ENCODE results near the gene CNKSR3.
"Not testable (repeated sequence)": the region's sequence is repeated elsewhere in the genome, so short reads cannot be mapped to it uniquely, and the experiment has no call there.

Gene CNKSR3

DNA sequence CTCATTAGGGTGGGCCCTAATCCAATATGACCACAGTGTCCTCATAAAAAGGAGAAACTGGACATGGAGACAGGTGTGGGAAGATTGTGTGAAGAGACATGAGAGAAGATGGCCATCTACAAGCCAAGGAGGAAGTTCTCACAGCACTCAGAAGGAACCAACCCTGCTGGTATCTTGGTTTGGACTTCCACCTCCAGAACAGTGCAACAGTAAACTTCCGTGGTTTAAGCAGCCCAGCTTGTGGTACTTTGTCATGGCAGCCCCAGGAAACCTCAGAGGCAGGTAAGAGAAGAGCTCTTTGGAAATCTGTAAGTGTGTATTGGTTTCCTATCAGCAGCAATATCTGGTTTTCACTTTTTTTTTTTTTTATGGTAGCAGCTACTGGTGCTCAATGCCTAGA, 16.5 kb upstream of the CNKSR3 start:
- DNase-seq = no peak

DNA sequence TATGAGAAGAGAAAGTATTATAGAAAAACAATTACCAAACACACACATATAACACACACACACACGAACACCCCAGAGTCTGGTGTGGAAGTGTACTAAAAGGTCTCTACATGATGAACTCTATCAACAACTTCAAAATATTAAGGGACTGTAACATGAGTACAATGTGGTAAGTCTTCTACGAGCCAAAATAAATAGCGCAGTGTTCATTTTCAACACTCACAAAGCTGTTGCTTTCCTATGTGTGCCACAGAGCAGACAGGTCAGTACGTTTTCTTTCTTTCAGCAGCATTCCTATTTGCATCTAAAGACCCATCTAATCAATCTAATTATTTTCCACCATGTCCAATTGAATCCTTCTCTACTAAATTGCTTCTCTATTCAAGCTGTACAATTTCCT, 12.1 kb upstream of the CNKSR3 start:
- DNase-seq = no peak

DNA sequence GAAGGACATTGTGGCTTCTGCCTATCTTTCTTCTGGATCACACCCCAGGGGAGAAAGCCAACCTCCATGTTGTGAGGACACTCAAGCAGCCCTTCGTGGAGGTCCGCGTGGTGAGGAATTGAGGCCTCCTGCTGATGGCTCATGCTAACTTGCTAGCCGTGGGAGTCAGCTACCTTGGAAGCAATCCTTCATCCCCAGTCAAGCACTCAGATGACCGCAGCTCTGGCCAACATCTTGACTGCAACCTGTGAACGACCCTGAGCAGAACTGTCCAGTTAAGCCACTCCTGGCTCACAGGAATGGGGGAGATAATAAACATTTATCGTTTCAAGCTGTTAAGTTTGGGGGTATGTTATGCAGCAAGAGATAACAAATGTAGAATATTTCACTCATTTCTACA, 10.9 kb upstream of the CNKSR3 start:
- DNase-seq = no peak

DNA sequence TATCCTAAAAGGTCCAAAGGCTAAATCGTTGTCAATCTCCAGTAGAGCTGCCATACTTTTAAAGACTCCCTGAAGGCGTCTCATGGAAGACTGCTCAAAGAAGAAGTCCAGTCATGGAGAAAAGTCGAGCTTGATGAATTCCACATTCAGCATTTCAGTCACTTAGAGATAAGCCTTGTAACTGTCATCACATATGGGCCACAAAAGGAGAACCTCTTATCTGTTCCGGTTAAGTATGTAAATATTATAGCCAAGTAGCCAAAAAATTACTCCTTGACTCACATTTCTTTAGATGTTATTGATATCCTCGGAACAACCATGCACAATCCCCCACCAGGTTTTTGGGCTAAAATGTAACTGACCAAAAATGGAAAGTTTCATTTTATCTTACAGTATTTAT, 9.8 kb upstream of the CNKSR3 start:
- no peak for DNase-seq

DNA sequence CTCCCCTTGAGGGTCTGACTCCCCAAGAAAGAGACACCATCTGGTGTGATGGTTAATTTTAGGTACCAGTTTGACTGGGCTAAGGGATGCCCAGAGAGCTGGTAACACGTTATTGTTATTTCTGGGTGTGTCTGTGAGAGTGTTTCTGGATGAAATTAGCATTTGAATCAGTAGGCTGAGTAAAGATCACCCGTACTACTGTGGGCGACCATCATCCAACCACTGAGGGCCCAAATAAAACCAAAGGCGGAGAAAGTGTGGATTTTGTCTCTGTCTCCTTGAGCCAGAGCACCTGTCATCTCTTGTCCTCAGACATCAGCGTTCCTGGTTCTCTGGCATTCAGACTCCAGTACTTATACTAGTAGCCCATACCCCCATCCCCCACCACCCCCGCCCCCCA, 7.9 kb upstream of the CNKSR3 start:
- DNase-seq = no peak

DNA sequence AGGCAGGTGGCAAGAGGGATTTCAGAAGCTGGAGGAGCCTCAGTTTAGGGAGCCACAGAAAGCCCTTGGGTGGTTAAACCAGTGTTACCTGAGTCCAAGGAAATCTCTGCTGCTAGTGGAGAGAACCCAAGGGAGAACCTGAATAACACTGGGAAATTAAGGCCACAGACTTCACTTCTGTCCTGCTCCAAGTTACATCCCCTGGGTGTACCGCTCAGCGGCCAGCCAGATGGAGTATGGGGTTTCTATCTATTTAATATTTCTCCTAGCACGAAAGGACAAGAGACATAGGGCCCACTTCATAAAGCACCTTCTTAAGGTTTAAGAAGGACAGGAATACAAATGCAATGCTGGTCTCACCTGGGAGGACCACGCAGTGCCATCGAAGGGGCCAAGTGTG, 5.8 kb upstream of the CNKSR3 start:
- no peak for DNase-seq

DNA sequence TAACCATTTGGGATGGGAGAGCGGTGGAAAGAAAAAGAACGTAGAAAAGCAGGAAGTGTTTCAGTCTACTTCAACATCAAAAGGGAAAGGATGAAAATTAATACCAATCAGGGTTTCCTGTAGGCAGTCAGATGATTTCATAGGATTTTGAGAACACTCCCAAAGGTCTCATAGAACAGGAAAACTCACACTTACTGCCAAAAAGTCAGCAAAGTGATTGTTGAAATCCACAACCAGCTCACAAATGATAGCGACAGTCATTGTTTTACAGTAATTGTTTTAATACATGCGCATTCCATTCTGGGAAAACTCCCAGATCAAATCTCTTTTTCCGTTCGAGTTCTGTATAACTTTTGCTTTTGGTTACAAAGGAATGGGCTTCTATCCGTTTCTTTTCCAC, 5.3 kb upstream of the CNKSR3 start:
- DNase-seq = no peak

DNA sequence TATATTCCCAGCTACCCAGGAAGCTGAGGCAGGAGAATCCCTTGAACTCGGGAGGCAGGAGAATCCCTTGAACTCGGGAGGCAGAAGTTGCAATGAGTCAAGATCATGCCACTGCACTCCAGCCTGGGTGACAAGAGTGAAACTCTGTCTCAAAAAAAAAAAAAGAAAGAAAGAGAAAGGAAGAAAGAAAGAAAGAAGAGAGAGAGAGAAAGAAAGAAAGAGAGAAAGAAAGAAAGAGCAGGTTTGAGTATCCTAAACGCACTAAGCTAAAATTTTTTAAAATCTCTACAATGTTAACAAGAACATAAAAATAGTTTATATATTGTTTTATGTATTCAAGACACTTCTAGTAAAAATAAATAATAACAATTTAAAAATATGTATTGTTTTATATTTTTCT, 4.6 kb upstream of the CNKSR3 start:
- not testable (repeated sequence) for DNase-seq

DNA sequence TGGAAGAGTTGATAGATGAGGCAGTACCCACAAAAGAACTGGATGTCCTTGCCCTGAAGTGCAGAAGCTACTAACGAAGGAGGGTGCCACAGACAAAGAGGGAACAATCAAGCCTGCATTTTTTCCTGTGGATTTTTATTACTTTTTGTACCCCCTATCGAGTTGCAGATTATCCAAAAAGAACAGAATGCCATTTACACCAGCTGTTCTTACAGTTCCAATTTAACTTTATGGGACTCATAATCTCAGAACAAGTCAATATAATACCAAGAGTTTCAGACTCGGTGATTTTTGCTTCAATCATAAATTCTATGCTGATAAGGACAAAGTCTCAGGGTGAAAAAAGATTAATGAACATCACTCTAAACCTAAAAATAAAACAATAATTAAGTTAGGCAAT, 4.0 kb upstream of the CNKSR3 start:
- DNase-seq = no peak

DNA sequence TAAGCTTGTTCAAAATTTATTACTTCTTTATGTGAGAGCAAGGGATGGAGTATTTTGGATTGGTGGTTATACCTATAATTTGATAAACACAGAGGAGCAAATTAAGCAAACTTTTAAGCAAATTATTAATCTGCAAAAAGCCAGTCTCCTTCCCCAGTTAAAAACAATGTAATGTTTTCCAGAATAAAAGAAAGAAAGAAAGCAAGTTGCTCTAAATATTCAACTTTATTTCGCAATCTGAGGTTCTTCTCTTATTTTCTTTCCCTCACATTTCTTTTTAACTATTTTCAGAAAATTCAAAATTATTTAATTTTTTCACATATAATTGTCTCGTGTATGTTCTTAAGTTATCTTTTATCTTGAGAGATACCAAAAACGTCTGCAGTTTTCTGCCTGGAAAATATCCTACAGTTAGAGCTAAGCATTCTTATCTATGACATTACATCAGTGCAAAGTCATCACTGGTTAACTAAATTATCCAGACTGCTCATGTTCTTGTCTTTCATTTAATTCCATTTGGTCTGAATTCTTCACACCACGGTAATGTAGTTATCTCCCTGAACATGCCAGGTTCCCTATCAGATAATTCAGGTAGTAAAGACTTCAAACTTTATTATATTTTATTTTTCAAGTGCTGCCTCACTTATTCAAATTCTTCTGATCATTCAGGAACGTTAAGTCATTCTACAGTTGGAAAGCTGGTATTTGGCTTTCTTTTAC, 3.3 kb upstream of the CNKSR3 start:
- DNase-seq = no peak

DNA sequence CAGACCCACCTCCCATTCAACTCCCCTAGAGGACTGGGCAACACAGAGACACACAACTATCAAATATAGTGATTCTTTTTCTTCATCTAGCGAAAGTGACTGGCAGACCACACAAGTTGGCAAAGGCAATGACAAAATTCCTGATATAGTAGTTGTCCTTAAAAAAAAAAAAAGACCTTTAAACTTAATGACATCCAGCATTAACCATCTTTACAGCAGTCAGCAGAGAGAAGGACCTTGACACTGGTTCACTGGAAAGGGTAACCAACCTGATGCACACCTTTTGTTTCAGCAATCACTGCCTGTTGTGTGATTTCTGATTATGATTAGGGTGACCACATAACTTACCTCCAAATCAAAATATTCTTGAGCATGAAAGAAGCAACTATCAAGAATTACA, 1.7 kb upstream of the CNKSR3 start:
- no peak for DNase-seq

DNA sequence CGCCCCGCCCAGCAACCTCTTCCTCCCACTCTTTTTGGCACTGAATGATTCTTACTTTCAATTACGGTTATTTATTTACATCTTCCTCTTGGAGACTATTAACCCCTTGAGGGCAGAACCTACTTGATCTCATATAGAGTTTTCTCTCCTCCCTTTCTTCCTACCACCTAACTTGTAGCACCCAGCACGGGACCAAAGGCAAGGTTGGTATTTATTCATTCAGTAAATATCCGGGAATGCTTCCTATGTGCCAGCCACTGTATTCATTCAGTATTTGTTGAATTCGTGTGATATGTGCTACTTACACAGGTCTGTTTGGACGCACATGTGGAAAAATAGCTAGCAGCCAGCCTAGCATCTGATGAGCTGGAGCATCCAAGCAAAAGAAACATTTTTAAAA, 1.3 kb upstream of the CNKSR3 start:
- no peak for DNase-seq

DNA sequence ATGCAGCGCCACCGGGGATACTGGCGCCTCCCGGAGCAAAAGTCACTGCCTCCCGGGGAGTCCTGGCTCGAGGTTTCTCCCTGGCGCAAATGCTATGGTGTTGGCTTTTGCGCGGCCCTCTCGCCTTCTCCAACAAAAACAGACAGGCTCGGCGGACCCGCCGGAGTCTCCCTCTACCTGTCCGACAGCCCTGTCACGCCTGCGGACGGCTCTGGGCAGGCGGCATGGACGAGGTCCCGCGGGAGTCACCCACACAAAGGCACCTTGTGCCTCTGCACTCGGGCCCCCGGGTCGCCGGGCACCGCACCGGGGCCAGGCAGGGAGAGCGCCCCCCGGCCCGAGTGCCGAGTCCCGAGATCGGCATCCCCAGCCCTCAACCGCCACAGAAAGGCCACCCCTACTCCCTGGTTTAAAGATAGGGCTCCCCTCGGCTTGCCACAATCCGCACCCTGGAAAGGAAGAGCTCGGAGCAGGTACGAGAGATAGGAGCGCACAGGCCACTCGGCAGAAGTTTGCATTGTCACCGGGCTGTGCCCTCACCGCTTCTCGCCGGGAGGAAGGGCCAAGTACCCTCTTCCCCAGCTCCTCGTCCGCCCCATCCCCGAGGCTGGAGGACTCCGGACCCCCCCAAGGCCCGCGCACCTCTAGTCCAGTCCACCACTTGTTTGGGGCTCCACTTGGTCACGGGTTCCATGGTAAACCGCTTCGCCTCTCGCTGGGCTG, 903 bp downstream of the CNKSR3 start:
- no peak for DNase-seq

DNA sequence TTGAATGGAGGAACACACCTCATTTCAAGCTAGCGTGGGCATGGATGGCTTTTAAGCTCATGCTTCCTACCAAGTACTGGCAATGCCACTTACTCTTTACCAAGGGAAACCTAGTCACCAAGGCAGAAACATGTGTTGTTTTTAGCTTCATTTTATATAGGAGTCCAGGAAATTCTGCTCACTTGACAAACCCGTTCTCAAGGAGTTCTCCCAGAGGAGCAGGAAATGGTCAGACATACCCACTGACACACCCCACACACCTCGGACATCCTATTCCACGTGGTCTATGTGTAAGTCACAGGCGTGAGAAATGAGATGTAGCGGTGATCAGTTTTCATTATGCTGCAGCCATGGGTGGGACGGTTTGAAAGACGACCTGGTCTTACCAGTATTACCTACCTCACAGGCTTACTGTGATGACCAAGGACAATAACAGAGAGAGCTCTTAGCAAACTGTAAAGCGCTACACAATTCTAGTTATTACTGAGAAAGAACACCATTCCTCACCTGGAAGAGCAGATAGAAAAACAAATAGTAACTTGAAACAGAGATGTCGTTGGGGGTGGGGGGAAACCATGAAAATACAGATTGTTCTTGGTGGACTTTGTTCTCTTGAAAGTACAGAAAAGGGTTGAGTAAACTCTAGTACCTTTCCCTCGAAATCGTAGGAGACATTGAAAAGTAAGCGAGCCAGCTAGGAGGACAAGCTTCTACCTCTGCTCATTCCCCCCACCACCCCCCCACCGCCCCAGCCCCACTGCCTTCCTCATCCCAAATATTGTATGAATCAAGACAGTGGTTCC, 1.7 kb downstream of the CNKSR3 start:
- DNase-seq = no peak

DNA sequence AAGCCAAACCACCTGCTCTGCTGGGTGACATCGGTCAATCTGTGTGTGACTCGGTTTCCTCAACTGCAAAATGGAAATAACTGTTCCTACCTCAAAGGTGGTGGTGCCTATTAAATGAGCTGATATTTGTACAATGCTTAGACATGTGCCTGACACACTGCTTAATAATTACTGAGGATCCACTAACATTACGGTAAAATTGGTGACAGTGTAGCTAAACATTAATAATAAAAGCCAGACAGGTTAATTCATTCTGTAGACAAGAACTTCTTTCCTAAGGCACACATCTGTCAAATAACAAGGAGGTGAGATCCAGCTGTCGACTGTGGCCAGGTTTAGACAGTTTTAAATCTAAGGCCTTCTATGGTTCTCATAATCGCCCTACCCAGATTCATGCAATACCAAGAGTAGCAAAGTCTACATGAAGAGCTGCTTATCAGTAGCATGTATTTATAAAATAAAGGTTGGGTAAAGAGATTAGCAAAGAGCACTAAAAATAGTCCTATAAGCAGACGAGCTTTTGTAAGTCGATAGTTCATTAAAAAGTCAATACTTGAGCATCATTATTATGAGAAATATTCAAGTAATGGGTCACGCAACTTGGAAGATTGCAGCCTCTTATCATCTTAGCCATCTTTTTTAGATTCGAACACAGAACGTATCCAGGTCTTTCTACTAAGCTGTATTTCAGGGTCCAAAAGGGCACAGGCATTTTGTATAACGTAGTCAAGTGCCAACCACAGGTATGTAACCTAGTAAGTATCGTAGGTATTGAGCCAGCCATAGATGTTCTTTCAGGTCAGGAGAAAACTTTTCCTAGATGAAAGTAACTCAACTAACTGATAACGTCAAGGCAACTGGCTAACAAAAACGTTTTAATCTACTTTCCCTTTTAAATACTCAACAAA, 3.2 kb downstream of the CNKSR3 start:
- no peak for DNase-seq

DNA sequence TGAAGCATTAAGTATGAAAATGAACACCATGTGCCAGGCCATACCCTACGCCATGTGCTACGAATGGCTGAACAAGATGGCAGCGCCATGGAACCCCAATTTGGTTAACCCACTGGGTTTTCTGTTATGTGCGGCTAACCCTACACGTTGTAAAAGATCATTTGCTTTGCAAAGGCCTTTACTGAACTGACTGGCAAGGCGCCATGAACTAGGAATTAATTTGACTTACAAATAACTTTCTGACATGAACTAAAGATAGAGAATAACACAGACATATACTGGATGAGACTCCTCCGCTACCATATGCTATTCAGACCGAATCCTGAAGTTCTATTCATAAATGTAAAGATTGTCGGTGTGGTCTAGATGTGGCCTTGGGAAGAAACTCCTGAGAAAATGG, 3.9 kb downstream of the CNKSR3 start:
- no peak for DNase-seq

DNA sequence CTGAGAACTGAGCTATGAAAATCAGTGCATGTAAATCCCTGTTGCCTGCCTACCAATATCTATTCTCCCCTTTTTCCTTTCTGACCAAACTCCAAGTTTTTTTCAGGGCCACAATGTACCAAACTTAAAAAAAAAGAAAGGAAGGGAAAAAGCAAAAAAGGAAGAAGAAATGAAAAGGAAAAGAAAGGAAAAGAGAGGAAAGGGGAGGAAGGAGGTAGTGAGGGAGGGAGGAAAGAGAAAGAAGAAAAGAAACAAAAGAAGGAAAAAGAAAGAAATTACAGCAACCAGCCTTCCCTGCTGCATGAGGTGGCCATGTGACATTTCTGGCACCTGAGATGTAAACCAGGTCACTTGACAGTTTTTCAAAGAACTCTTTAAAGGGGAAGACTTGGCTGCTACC, 4.4 kb downstream of the CNKSR3 start:
- DNase-seq = no peak

DNA sequence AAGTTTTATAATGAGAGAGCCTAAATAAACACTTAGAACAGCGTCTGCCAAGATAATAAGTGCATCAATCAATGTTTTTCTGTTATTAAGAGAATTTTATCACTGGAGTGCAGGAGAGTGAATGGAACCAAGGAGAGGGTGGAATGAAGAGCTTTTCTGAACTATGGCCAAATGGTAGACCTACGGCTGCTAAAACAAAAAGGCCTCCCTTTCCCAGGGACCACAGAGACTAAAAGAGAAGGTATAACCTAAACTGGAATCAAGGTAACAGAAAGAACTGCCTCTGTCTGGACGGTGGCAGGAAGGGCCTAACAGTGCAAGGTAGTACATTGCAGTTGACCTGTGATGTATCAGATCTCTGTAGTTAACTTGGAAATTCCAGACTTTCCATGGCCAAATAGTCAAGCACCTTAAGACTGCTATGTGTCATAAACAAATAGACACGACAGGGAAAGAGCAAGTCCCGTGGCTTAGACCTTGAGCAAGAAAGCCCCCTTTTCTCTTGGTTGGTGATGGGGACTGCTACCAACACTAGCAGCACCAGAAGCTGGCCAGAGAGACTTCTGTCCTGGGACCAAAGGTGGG, 5.5 kb downstream of the CNKSR3 start:
- DNase-seq = no peak

DNA sequence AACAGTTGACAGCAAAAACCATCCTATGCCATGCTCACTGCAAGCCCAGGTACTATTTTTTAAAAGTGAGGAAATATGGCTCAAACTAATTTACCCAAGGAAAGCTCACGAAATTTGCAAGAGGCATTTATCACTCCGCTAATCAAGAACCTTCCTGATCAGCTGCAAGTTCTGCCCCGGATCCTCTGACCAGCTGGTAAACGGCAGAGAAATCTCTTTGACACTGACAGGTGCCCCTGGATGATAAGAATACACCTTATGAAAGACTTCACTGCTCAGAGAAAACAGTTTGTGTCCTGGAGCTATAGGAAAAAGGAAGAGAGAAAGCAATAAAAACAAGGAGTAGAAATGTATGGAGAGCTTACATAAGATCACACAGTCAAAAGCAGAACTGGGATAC, 6.4 kb downstream of the CNKSR3 start:
- no peak for DNase-seq

DNA sequence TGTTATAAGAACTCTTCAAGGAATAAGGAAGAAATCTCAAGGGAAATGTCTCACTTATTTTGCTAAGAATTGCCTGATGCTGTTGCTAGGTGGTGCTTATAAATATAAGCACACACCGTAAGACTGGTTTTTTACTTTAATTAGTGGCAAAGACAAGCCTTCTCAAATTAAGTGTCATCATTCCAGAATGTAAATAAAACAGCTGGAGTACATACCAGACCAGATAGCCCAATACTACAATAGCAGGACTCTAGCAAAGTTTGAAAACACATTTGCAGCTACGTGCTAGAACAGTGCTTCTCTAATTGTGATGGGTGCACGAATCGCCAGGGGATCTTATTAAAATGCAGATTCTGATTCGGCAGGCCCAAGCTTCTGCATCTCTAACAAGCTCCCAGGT, 6.8 kb downstream of the CNKSR3 start:
- DNase-seq = no peak

DNA sequence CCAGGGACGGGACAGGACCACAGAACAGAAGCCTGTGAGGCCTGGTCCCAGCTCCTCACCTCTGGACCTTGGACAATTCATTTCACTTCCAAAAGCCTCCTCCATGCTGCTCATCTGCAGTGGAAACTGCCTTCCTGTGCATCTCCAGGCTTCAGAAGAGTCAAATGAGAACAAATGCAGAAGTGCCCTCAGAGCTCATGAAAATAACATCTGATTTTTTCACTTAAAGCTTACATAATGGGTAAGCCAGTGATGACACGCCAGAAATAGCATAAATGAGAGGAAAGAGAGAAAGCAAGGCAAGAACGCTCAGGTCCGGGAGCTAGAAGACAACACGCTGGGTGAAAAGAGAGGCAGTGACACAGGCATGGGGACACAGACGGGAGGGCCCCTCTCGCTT, 7.9 kb downstream of the CNKSR3 start:
- no peak for DNase-seq

DNA sequence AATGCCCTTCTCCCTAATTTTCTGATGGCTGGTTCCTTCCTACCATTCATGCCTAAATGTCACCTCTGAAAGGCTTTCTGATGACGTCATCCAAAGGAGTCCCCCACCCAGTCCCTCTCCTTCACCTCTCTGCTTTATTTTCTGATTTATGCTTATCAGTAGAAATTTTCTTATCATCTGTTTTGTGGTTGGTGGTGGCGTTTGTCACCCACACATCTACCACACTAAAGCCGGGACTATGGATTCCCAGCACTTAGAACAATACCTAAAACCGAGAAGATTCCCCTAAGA, 9.0 kb downstream of the CNKSR3 start:
- no peak for DNase-seq

Data from DMS 273 treated with DMSO at 0.1 percent for 48 hours (cell line).